ENCODE results near the gene PDIK1L. TPM values are rescaled to one million over a fixed set of nuclear protein-coding genes. Genes with fewer than 3 reads are reported as not detected.

PDIK1L gene
- total RNA-seq, 4 donors from 2014 or later, result 5.4 to 9.0 (median 7.1) TPM

GRCh38 chr1:26145041-26145959 is 33.7 kb downstream of the PDIK1L start:
- Histone ChIP-seq H3K27ac (no peak overlapping the region), H3K27me3 (no peaks in the 10 kb centered on the region), H3K9me3 (no peaks in the 10 kb centered on the region), H3K4me1 (peaks cover 0 to 6% (median 0%) of the 10 kb centered on the region in 4 donors), H3K36me3 (no peaks in the 10 kb centered on the region), H3K4me3 (no peak overlapping the region)
- peak; percentile 69 to 87 (median 79) for TF ChIP-seq CTCF (IDR thresholded peaks at IDR 0.05)
- TF ChIP-seq POLR2A (IDR thresholded peaks at IDR 0.05), result no peak
- TF ChIP-seq EP300 (IDR thresholded peaks at IDR 0.05), result no peak
- DNase-seq (ENCODE audit: low spot score in 2 of 2), result peak; percentile 56 to 86
- 29 to 31% methylated on average over 18 to 19 of the region's 19 CpGs for WGBS, 2 donors

- no peak overlapping the region for H3K4me3 ChIP-seq
- peaks cover 0 to 6% (median 0%) of the 10 kb centered on the region in 4 donors for H3K4me1 ChIP-seq
- H3K36me3 ChIP-seq, result no peaks in the 10 kb centered on the region
- no peak overlapping the region for H3K27ac ChIP-seq
- no peaks in the 10 kb centered on the region for H3K27me3 ChIP-seq
- TF ChIP-seq EP300 (IDR thresholded peaks at IDR 0.05) (no peak), CTCF (IDR thresholded peaks at IDR 0.05) (no peak), POLR2A (IDR thresholded peaks at IDR 0.05) (no peak)
- 42 to 63% methylated on average over 6 of the region's 6 CpGs for WGBS, 2 donors
- no peak for DNase-seq (ENCODE audit: low spot score in 2 of 2)
- no peaks in the 10 kb centered on the region for H3K9me3 ChIP-seq
Observed at GRCh38 chr1:26145960-26146294, 34.3 kb downstream of the PDIK1L start.

- Histone ChIP-seq H3K9me3 (no peaks in the 10 kb centered on the region), H3K4me3 (no peak overlapping the region), H3K27me3 (no peaks in the 10 kb centered on the region), H3K27ac (no peak overlapping the region), H3K36me3 (no peaks in the 10 kb centered on the region), H3K4me1 (peaks cover 0 to 6% (median 0%) of the 10 kb centered on the region in 4 donors)
- no peak for DNase-seq (ENCODE audit: low spot score in 2 of 2)
- no peak for TF ChIP-seq EP300 (IDR thresholded peaks at IDR 0.05)
- no peak for TF ChIP-seq POLR2A (IDR thresholded peaks at IDR 0.05)
- no peak for TF ChIP-seq CTCF (IDR thresholded peaks at IDR 0.05)
Observed at GRCh38 chr1:26148887-26149286, 37.3 kb downstream of the PDIK1L start.

GRCh38 chr1:26153966-26154532 is 42.4 kb downstream of the PDIK1L start:
- Histone ChIP-seq H3K4me3 (no peak overlapping the region), H3K4me1 (no peaks in the 10 kb centered on the region), H3K27me3 (peaks cover 0 to 42% of the 10 kb centered on the region in 2 donors), H3K27ac (no peak overlapping the region), H3K9me3 (no peaks in the 10 kb centered on the region), H3K36me3 (no peaks in the 10 kb centered on the region)
- DNase-seq (ENCODE audit: low spot score in 2 of 2), result no peak
- TF ChIP-seq EP300 (IDR thresholded peaks at IDR 0.05) (no peak), CTCF (IDR thresholded peaks at IDR 0.05) (no peak), POLR2A (IDR thresholded peaks at IDR 0.05) (no peak)
- WGBS, 2 donors, result 50 to 69% methylated on average over 5 of the region's 5 CpGs

- Histone ChIP-seq H3K36me3 (no peaks in the 10 kb centered on the region), H3K9me3 (no peaks in the 10 kb centered on the region), H3K27ac (peak overlapping the region in 1 of 4 donors; percentile 3), H3K4me1 (no peaks in the 10 kb centered on the region), H3K27me3 (peaks cover 0 to 48% of the 10 kb centered on the region in 2 donors), H3K4me3 (no peak overlapping the region)
- 29 to 46% methylated on average over 9 of the region's 9 CpGs for WGBS, 2 donors
- no peak for DNase-seq (ENCODE audit: low spot score in 2 of 2)
- TF ChIP-seq POLR2A (IDR thresholded peaks at IDR 0.05) (no peak), EP300 (IDR thresholded peaks at IDR 0.05) (no peak), CTCF (IDR thresholded peaks at IDR 0.05) (no peak)
Observed at GRCh38 chr1:26154750-26155149, 43.1 kb downstream of the PDIK1L start.

Measured in tibial nerve (tissue), 4 donors.